GM10248 (cell line): Measurements from ENCODE around the gene NOXO1.
"Not testable (repeated sequence)": the region's sequence is repeated elsewhere in the genome, so short reads cannot be mapped to it uniquely, and the experiment has no call there.

ENCODE experiments used
- CTCF ChIA-PET: fragments of 300-600 bp; sonication (Branson Sonifier 250); formaldehyde crosslinking; extraction: SDS; loops from one replicate; lab custom pipeline; 2021; ENCODE audit warnings: antibody characterized with exemption; lab: Yijun Ruan, JAX
- POLR2A ChIA-PET: fragments of 350-650 bp; sonication (Branson Sonifier 250); formaldehyde crosslinking; extraction: SDS; loops from one replicate; lab custom pipeline; 2020; ENCODE audit warnings: antibody characterized with exemption; lab: Yijun Ruan, JAX
- DNase-seq: peaks from one replicate; pipeline ENCODE4 v3.0.0; 2012; ENCODE audit errors: extremely low spot score
- TF ChIP-seq, protein P1 (sequence below): IDR thresholded peaks from 2 replicates; pipeline ENCODE4 v1.5.1; 2012; ENCODE audit warnings: mild to moderate bottlenecking, low read depth; ENCODE audit errors: extremely low read depth, missing control alignments, control extremely low read depth

Gene NOXO1

DNA sequence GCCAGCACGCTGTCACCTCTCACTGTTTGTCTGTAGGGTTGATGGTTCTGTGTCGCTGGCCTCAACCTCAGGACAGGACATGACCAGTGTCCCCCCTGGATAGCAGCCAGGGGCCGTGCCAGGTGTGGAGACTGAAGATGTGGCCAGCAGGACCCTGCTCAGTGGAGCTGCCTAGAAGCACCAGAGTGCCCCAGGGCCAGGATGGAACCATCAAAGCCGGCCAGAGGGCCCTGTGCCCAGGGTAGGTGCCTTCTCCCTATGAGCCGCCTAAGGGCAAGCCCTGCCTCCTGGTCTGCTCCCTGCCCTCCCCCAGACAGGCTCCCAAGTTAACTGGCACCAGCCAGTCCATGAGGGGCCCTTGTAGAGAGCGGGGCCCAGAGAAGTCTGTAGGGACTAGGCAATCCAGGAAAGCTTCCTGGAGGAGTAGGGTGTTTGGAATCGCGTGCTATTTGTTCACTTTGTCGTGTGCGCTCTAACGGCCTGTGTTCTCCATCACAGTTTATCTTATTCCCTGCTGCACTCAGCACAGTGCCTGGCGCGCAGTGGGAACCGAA lies 22.5 kb downstream of the NOXO1 start:
- POLR2A ChIA-PET = no interaction called here
- CTCF ChIA-PET = interaction anchor here (2.0 kb wide), 1 partner anchor 13 kb away, joined by 5 read pairs; no protein-coding TSS in a partner anchor
- TF ChIP-seq, protein P1, sequence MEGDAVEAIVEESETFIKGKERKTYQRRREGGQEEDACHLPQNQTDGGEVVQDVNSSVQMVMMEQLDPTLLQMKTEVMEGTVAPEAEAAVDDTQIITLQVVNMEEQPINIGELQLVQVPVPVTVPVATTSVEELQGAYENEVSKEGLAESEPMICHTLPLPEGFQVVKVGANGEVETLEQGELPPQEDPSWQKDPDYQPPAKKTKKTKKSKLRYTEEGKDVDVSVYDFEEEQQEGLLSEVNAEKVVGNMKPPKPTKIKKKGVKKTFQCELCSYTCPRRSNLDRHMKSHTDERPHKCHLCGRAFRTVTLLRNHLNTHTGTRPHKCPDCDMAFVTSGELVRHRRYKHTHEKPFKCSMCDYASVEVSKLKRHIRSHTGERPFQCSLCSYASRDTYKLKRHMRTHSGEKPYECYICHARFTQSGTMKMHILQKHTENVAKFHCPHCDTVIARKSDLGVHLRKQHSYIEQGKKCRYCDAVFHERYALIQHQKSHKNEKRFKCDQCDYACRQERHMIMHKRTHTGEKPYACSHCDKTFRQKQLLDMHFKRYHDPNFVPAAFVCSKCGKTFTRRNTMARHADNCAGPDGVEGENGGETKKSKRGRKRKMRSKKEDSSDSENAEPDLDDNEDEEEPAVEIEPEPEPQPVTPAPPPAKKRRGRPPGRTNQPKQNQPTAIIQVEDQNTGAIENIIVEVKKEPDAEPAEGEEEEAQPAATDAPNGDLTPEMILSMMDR = no peak
- no peak for DNase-seq

DNA sequence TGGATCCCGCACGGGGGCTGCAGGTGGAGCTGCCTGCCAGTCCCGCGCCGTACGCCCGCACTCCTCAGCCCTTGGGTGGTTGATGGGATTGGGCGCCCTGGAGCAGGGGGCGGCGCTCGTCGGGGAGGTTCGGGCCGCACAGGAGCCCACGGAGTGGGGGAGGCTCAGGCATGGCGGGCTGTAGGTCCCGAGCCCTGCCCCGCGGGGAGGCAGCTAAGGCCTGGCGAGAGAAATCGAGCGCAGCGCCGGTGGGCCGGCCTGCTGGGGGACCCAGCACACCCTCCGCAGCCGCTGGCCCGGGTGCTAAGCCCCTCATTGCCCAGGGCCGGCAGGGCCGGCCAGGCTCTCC lies 23.2 kb downstream of the NOXO1 start:
- CTCF ChIA-PET = interaction anchor here (1.2 to 2.0 kb wide), 2 partner anchors 11 to 12 kb away, joined by 3 to 5 read pairs; no protein-coding TSS in a partner anchor
- POLR2A ChIA-PET, DNase-seq: not testable (repeated sequence)

DNA sequence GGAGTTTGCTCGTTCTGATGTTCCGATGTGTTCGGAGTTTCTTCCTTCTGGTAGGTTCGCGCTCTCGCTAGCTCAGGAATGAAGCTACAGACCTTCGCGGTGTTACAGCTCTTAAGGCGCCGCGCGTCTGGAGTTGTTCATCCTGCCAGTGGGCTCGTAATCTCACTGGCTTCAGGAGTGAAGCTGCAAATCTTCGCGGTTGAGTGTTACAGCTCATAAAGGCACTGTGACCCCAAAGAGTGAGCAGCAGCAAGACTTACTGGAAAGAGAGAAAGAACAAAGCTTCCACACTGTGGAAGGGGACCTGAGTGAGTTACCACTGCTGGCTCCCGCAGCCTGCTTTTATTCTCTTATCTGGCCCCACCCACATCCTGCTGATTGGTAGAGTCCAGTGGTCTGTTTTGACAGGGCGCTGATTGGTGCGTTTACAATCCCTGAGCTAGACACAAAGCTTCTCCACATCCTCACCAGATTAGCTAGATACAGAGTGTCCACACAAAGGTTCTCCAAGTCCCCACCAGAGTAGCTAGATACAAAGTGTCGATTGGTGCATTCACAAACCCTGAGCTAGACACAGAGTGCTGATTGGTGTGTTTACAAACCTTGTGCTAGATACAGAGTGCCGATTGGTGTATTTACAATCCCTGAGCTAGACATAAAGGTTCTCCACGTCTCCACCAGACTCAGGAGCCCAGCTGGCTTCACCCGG lies 23.7 kb downstream of the NOXO1 start:
- DNase-seq, POLR2A ChIA-PET: not testable (repeated sequence)
- CTCF ChIA-PET = interaction anchor here (1.2 kb wide), 1 partner anchor 11 kb away, joined by 3 read pairs; no protein-coding TSS in a partner anchor

DNA sequence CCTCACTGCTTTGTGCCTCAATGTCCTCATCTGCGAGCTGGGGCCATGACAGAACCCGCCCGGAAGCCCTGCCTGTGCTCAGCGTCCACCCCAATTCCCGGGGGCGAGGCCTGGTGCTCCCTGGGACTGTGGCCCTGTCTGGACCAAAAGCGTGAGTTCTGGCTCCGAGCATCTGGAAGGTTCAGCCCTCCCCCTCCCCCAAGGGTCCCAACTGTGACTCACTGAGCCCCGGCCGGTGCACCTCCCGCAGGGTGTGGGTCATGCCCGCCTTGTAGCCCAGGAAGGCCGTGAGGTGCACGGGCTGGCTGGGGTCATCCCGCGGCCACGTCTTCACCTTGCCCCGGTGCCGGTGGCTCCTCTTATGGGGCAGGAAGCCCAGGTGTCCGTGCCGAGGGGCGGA lies 27.5 kb downstream of the NOXO1 start:
- CTCF ChIA-PET = interaction anchor here (1.2 to 2.4 kb wide), 3 partner anchors 10 to 25 kb away, joined by 3 to 7 read pairs (median 4); partner anchors contain the start of gene MSRB1
- TF ChIP-seq, protein P1 = no peak
- POLR2A ChIA-PET = no interaction called here
- DNase-seq = no peak

DNA sequence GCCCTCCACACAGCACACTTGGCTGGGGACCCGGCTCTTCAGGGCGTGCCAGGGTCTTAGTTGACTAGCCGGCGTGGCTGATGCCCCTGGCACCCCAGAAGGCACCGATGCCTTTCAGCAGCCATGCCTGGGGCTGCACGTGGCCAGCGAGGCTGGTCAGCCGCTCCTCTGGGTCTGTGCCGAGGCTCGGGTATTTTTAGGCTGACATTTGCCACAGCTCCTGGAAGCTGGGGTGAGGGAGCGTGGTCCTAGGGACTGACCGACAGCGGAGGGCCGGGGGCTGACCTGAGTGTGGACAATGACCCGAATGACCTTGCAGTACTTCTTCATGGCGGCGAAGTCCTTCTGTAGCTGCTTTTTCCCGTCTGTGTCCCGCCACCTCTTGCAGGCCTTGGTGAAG lies 30.7 kb downstream of the NOXO1 start:
- ChIA-PET CTCF (interaction anchor here (1.5 kb wide), 1 partner anchor 123 kb away, joined by 3 read pairs; the partner anchor contains the start of gene FAHD1), POLR2A (interaction anchor here (1.1 kb wide), 1 partner anchor 14 kb away, joined by 4 read pairs; the partner anchor contains the start of gene RPS2)
- TF ChIP-seq, protein P1 = no peak
- no peak for DNase-seq

DNA sequence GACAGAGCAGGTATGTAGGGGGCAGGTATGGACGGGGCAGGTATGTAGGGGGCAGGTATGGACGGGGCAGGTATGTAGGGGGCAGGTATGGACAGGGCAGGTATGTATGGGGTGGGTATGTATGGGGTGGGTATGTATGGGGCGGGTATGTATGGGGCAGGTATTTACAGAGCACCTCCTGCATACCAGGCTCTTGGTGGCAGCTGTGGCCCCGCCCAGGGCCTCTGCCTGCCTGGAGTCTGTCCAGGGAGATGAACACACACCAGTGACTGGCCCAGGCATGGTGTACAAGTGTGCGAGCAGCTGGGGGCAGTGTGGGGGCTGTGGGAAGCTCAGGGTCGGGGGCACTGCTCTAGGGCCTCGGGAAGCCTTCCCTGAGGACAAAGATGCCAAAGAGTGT lies 31.2 kb downstream of the NOXO1 start:
- TF ChIP-seq, protein P1 = no peak
- CTCF ChIA-PET = interaction anchor here (1.5 kb wide), 1 partner anchor 123 kb away, joined by 3 read pairs; the partner anchor contains the start of gene FAHD1
- no peak for DNase-seq
- POLR2A ChIA-PET = interaction anchor here (1.1 kb wide), 1 partner anchor 15 kb away, joined by 4 read pairs; the partner anchor contains the start of gene RPS2

DNA sequence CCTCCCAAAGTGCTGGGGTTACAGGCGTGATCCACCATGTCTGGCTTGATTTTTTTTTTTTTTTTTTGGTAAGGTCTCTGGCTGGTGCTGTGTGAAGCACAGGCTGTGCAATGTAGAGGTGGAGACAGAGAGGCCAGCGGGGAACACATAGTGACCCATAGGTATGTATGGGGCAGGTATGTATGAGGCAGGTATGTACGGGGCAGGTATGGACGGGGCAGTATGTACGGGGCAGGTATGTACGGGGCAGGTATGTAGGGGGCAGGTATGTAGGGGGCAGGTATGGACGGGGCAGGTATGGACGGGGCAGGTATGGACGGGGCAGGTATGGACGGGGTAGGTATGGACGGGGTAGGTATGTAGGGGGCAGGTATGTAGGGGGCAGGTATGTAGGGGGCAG lies 31.8 kb downstream of the NOXO1 start:
- no peak for DNase-seq
- TF ChIP-seq, protein P1 = no peak
- ChIA-PET POLR2A (interaction anchor here (1.1 kb wide), 1 partner anchor 15 kb away, joined by 4 read pairs; the partner anchor contains the start of gene RPS2), CTCF (interaction anchor here (1.5 kb wide), 1 partner anchor 122 kb away, joined by 3 read pairs; the partner anchor contains the start of gene FAHD1)
